ENCODE data around the gene INSC.

INSC gene

DNA sequence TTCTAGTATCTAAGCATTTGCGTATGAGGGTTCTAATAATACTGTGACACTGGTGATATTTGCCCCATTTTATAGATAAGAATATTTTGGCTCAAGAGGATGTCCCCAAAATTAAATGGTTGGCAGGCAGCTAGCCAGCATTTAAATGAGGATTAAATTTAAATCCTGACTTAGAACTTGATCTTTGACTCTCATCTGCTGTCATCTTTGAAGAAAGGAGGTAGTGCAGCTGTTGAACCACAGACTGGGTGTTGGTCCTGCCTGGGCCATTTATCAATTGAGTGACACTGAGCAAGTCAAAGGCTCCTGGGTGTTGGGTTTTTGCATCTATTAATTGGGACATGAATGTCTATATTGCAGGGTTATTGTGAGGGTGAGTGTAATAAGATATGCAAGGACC, 112.3 kb downstream of the INSC start:
- DNase-seq, result no peak

DNA sequence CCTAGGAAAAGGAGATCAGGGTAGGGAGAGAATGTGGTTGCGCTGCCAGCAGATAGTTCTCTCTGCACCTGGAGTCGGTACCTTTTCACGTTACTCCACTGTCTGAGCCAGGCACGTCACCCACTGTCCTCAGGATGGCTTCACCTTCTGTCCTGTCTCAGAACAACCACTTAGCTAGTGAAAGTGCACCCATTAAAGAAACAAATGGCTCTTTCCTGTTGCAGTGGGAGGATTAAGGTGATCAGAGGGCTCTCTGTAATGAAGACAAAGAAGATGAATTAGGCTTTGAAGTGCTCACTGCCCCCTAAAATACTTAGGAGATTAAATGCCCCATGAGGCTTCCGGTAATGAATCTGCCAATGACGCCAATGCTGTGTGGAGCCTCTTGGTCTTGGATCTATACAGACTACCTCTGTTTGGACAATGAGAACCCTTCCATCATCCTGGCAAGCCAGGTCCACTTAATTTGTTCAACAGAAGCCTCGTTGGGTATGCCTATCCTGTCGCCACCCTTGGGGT, 113.7 kb downstream of the INSC start:
- no peak for DNase-seq

DNA sequence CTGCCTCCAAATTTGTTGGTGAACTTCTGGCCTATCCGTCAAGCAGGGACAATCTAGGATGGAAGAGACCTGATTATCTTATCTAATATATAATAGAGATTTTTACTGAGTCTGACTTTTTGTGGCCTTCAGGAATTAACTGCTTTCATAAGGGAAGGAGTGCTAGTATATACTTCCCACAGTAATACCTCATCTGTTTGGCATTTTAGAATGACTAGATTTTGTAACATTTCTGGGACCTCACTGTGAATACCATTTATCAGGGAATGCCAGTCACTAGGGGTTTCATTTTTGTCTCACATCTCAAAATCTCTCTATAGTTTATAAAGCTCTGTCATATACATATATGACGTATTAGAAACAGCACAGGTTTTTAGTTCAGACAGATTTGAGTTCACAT, 114.3 kb downstream of the INSC start:
- no peak for DNase-seq

DNA sequence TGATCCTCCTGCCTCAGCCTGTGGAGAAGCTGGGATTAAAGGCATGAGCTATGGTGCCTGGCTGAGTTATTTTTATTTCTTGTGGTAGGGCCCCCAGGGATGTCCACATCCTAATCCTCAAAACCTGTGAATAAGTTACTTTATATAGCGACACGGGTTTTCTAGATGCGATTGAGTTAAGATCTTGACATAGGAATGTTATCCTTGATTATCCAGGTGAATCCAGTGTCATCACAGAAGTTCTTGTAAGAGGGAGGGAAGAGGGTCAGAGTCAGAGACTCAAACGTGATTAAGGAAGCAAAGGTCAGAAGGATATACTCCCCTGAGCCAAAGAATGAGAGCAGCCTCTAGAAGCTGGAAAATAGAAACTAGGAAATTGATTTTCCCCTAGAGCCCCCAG, 117.8 kb downstream of the INSC start:
- DNase-seq, result no peak

DNA sequence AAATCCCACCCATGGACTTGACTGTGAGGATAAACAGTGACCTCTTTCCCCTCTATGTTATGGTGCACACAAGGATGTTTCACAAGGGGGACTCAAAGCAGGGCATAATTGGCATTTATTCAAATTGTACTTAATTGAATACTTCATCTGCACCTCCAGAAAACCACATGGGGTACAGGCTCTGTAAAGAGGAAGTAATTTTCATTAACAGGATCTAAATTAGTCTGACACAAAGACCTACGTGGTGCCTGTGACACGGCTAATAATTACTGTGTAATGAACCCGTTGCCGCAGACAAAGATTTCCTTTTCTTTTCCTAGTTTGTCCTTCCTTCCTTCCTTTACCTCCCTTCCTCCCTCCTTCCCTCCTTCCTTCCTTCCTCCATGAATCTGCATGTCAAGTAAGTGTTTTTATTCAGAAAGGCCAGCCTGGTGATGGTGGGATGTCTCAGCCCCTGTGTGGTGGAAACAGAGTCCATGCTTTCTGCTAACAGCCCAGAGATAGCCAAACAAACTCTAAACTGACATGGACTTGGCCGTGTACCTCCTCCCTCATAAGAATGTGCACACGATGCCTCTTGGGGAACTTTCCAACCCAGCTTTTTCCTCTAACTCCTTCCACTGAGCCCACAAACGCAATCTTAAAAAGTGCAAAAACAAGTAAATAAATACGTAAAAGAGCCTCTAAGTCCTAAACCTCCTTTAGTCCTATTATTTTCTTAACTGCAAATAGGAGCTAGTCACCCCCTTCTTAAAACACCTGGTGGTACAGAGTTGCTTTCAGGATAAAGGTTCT, 118.8 kb downstream of the INSC start:
- no peak for DNase-seq

DNA sequence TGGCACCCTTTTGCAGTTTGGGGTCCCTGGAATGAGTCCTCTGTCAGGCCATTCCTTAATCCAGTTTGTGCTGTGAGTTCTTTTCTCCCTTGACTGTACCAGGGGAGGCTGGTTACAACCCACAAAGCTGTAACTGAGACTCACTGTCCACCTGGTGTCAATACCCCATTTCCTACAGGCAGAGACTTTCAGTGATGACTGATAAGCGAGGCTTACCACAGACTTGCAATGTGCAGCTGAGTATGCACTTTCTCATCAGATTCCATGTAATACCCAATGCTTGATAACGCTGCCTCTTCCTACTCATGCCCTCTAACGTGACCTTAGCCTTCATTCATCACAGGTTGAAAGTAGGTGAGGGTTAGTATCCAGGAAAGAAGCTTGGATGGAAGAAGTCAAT, 120.1 kb downstream of the INSC start:
- no peak for DNase-seq

DNA sequence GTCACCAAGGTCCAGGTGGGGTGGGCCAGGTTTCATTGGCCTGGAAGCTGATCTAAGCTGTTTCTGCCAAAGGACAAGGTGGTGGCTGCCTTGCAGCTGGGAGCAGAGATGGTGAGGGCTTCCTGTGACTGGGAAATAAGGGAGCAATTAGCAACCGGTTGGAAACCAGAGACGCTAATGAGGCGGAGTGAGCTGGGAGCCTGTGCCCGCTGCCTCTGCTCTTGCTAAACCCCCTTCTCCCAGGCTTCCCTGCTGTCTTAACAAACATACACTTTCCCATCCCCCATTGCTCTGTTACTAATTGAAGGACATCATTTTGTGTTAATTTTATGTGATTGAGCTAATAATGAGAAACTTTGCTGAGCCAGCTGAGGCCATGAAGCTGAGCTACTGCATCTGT, 121.8 kb downstream of the INSC start:
- DNase-seq, result no peak

DNA sequence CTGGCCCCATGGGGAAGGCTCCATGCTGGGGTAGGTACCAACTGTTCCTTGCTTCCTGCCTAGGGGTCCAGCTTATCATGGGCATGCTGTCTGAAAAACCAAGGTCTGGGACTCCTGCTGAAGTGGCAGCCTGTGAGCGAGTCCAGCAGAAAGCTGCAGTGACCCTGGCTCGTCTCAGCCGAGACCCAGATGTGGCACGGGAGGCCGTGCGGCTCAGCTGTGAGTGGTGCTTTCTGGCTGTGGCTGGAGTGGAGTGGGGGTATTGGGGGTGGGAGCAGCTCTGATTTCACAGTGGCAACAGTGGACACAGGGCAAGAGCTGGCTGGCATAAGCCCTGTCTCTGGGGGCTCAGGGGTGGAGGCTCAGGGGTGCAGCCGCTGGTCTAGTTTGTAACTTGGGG, 124.1 kb downstream of the INSC start:
- DNase-seq, result no peak

DNA sequence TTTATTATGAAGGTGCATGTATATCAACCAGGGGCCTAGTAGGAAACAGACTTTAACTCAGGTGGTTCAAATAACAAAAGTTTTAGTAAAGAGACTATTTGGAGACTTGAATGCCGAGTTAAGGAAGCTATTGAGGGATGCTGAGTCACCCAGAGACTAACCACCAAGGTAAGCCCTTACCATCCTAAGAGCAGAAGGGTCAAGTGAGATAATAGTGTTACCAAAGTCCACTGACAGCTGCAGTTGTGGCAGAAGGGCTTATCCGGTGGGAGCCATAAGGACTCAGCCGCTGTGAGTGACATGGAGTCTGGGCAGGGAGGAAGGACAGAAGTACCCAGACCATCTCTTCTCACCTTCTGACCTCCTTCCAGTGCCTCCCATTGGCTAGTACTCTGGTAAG, 134.0 kb downstream of the INSC start:
- no peak for DNase-seq

DNA sequence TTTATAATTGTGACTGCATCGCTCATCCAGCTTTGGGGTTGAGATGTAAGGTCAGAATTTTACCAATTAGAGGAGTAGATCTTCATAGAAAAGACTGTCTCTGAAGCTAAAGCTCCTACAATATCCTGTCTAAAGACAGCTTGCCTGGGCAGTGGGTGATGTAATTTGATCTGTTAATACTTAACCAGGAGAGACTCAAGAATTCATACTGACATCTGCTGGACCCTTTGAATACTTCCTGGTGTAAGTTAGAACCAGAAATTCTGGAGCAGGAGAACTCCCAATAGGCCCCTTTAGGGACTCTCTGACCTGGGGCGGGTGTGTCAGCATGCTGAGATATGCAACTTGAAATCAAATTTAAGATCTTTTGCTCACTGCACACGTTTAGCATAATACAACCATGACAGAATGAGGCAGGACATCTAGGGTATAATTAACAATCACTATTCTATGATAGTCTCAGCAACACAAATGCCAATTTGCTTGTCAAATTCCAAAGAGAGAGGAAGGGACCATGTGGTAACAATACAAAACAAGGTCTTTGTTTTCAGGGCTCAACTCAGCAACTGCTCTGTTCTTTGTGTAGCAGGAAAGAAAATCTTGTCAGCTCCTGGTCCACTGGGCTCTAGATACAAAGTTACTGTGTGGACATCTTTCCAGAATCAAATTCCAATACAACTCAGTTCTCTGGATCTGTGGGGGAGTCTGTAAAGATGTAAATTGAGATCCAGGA, 143.9 kb downstream of the INSC start:
- DNase-seq, result no peak

DNA sequence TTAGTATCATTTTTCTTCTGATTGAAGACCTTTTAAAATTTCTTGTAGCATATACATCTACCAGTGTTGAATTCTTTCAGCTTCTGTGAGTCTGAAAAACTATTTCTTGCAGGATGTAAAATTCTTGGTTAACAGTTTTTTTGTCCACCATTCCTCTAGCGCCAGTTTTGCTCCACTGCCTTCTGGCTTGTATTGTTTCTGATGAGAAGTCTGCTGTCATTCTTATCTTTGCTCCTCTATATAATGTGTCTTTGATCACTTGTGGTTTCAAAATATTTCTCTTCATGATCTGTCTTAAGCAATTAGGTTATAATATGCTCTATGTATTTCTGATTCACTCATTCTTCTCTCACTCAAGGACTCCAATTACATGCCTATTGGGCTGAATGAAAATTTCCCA, 152.3 kb downstream of the INSC start:
- no peak for DNase-seq

DNA sequence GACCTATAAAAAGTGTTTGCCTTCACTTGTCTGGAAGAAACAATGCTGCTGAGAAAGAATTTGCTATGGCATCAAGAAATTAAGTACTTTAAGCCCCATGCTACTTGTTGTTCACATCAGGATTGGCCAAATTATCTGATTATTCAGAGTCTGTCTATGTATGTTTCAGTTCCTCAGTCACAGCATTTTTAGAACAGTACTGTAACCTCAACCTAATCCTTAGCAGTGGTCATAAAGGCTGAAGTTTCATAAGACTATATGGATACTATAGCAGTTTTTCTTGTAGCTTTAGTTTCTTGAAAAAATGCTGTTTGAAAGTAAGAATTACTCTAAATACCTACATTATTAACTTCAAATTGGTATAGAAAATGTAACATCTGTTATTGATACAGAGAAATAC, 153.9 kb downstream of the INSC start:
- no peak for DNase-seq

DNA sequence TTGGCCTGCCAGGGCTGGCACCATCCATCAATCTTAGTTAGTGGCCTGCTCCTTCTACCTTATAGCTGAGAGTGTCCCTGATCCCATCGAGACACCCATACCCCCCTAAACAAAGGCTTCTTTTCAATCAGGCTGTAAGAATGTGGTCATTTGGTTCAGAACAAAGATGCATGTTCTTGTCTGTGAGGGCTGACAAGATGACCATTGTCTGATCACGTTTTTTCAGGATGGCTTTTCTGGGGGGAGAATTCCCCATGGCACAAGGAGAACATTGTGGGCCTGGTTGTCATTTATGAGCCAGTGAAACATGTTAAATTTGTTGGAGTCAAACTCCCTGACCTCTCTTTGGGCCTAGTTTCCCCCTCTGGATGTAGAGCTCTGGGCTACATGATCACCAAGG, 160.4 kb downstream of the INSC start:
- DNase-seq, result no peak

DNA sequence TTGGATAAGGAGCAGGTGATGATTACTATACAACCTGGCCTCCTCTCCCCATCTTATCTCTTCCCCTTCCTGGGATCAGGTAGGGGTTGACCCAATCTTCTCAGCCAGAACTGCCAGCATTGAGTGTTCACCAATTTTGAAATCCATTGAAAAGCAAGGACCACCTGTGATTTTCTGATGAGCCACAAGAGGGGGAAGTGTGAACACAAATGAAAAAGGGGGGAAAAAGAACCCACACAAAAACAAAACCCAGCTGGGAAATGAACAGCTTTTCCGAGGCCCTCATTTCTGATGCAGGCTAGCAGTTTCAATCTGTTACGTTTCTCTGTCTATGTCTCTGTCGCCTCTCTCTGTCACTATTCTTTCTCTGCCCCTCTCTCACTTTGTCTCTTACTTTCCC, 161.9 kb downstream of the INSC start:
- DNase-seq, result no peak

DNA sequence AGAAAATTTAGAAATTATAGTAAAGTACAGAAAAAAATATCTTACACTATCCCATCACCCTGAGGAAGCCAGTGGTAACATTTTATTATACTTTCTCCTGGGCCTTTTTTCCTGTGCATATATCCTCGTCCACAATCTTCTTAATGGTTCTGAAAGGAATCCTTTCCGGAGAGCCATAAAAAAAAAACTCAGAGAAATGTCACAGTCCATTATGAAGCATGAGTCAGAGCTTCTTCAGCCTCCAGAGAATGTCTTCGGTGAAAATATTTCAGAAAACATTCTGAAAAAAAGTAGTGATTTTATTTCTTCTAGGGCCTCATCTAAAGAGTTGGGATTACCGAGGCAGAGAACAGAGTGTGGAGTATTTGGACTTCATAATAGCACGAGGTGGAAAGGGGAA, 163.4 kb downstream of the INSC start:
- DNase-seq, result no peak

DNA sequence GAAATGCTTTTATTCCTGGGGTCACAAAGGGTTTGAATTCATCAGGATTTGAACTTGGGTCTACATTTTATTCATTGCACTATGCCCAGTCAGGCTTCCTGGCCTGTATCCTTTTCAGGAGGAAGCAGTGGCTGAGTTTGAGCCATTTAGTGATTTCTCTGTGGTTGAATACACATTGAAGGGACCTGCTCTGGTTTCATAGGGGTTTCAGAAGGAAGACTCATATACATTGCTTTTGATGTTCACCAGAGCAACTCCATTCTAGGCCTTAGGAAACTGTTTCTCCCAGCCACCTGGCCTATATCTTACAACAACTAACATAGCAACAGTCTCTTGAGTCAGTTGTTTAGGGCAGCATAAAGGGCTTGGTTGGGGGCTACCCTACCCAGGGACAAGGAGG, 165.7 kb downstream of the INSC start:
- DNase-seq, result no peak

DNA sequence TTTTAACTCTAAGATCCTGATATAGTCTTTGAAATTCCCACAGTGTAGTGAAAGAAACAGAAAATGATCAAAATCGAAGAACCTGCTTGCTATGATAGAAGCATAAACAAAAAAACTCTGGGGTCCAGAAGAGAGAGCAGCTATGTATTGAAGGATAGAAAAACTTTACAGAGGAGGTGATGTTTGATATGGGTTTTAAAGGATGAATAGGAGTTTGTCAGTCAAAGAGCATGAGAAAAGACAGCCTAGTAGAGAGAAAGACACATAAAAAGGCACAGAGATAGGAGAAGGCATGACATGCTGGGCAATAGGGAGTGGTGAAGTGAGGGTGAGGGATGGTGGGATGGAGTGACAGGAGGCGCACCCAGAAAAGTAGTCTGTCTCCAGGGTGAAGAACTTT, 168.0 kb downstream of the INSC start:
- DNase-seq, result no peak

DNA sequence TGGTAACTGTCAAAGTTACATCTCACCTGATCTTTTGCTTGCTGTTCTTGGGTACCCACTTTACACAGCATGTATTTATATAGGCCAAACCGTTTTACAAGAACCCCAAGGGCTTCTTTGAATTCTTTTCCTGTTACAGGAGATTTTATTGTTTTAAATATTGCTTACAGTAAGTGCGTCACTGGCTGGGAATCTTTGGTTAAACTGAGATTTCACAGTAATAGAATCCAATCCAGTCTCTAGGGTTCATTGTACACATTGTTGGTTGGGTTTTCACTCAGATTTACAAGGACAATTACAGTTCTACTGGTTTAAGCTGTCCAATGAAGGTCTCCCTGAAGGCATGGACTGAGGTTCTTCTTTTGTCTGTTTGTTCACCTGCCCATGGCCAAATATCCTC, 171.7 kb downstream of the INSC start:
- DNase-seq, result no peak

DNA sequence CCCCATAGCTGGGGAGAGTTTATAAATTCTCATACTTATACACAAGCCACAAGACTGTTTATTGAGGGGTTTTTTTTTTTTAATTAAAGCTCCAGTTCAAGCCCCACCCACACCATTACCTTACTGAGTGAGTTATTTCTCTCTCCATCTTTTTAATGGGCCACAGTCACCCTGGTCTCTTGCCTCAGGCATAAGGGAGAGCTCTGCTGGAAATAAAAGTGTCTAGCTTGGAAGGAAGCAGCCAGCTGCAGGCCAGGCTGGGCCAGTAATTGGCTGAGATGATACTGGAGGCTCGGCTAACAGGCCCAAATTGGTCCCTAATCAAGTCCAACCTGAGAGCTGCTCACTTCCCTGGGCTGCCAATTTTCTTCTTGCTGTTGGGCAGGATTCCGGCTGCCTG, 174.1 kb downstream of the INSC start:
- no peak for DNase-seq

DNA sequence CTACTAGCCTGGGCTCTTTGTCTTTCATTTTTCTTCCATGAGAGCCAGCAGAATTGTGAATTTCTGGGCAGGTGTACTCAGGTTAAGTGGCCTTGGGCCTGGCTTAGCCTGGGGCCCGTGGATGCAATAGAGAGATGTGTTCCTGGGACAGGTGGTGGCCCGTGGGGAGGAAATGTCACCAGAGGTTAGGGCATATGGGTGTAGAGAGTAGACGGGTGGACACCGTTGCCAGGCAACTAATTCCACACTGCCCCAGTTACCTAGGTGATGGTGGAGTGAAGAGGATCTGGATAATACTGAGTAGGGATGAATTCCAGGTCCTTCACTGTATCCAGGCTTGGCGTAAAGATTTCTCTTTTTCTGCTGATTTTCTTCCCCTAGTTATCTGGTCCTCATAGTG, 175.0 kb downstream of the INSC start:
- DNase-seq, result no peak

DNA sequence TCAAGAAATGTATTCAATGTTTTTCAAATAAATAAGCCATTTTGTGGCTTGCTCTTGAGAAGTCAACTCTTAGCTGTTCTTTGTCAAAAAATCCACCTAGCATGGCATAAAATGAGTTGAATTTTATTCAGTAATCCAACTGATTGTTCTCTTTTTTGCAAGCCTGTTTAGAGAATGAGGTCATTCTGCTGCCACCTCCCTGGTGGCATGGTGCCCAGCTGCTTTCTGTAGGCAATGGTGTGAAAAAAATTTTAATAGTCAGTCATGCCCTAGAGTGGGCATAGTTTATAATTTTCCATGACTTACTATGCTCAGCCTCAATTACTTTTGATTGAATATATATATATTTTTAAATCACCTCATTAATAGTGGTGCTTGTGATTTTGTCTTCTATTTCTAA, 177.2 kb downstream of the INSC start:
- no peak for DNase-seq

DNA sequence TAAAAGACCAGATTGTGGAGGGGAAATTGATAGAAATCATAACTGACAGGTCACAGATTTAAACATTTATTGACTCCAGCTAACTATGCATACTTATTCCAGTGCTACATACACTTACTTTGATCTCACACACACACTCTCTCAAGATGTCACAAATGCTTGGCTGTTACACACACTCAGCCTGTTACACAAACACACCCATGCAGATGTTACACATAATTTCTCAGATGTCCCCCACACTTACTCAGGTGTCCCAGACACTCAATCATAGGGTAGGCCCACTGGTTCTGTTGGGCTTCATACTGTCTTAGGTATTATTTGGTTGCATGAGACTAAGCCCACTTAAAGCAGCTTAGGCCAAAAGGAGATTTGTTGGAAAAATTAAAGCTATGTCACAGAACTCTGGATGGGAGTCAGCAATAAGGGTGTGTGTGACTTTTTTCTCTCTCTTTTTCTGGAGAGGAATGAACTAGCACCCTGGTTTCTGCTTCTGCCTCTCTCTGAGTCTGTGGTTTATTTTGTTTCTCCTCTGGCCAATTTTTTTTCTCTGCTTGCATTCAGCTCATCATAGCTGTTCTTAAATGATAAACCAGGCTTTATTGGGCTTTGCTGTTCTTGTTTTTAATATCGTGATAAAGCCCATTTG, 179.4 kb downstream of the INSC start:
- no peak for DNase-seq

DNA sequence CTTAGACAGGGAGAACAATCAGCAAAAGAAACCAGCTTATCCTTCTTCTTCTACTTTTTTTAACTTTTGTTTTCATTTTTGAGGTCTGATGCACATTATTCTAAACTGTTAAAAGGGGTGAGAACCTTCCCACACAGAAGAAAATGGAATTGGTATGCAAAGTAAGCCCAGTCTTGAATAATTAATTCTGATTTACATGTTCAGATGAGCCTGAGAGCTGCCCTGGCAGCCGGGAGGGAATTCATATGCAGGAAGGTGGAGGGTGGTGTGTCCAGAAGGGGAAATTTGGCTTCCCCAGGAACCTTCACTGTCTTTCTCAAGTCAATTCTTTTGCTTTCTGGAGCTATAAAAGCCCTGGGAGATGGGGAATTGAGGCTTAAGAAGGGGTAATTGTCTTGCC, 181.0 kb downstream of the INSC start:
- DNase-seq, result no peak

Data from CD4-positive, alpha-beta T cell treated with Interleukin-21 for 1 hour (primary cell).